Lower leg skin (tissue), 4 donors: ENCODE measurements around the gene LRRC46. TPM values are rescaled to one million over a fixed set of nuclear protein-coding genes. Genes with fewer than 3 reads are reported as not detected.

Experiments
- DNase-seq, 2 donors: peaks; one replicate each; pipeline ENCODE4 v3.0.0-alpha.2; 2019; ENCODE audit warnings: low spot score in 2 of 2
- H3K4me3 ChIP-seq: fragments of 200-600 bp; sonication (generic); 2 replicates; pipeline ENCODE4 v1.5.1; 2017; ENCODE audit warnings: mild to moderate bottlenecking, low read depth; ENCODE audit not compliant: poor library complexity, severe bottlenecking
- CTCF ChIP-seq, 3 donors: fragments of 450-650 bp; IDR thresholded peaks; one replicate each; pipeline ENCODE4 v1.5.1; 2016; ENCODE audit warnings: antibody characterized with exemption in 3 of 3, mild to moderate bottlenecking in 3 of 3, moderate library complexity in 2 of 3
- POLR2A ChIP-seq, 2 donors: fragments of 450-650 bp; IDR thresholded peaks; one replicate each; pipeline ENCODE4 v1.6.1; 2016 to 2017; ENCODE audit warnings: antibody characterized with exemption in 2 of 2, mild to moderate bottlenecking in 1 of 2, moderate library complexity in 1 of 2
- WGBS, 2 donors: methylation state at CpG; one replicate each; pipeline ENCODE4 v1.1.5; 2018; 5-methylcytosine and 5-hydroxymethylcytosine counted together
- intact Hi-C: fragments of 100-400 bp; cut with DNase I; formaldehyde crosslinking; loops from one replicate; pipeline ENCODE4 v1.15.0; 2023; ENCODE audit warnings: low total_unique reads
- total RNA-seq, 4 donors: library from RNA; depleted of rRNA; stranded (reverse); fragments of >200 nt; gene quantifications; one replicate each; pipeline ENCODE4 v1.1.0, GENCODE V29; 2016

LRRC46 gene
- total RNA-seq, 4 donors from 2014 or later = not detected

DNA sequence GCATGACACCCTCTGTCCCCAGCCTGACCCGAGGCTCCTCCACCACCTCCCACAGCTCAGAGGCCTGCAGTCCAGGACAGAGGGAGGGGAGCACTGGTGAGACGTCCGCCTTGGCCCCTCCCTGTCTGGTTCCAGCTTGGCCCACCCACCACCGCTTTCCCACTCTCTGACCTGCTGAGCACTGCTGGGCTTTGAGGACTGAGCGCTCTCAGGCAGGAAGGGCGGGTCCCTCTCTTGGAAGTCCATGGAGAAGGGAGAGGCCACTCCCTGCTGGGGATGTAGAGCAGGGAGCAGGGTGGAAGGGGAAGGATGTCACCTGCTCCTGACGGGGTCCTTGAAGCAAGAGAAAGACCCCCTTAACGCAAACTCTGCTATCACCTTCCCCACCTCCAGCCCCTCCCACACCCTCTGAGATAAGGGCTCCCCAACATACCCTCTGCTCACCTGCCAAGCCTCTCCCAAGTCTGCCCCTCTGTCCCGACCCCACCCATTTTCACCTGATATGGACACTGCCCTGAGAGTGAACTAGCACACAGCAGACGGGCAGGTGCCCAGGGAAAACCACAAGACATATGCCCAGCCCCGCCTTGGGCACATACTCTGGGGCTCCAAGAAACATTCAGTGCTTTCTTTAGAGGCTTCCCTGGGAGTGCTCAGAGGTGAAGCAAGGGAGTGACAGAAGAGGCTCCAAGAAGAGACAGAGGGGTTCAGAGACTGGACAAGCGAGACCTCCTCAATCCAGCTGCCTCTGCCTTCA is 11.3 kb upstream of the LRRC46 start:
- no peak for DNase-seq
- no peak overlapping the region for H3K4me3 ChIP-seq
- WGBS, 2 donors = 58 to 69% methylated on average over 12 of the region's 12 CpGs
- no peak for TF ChIP-seq CTCF (IDR thresholded peaks at IDR 0.05)
- TF ChIP-seq POLR2A (IDR thresholded peaks at IDR 0.05) = no peak
- intact Hi-C loops = no loop called here

DNA sequence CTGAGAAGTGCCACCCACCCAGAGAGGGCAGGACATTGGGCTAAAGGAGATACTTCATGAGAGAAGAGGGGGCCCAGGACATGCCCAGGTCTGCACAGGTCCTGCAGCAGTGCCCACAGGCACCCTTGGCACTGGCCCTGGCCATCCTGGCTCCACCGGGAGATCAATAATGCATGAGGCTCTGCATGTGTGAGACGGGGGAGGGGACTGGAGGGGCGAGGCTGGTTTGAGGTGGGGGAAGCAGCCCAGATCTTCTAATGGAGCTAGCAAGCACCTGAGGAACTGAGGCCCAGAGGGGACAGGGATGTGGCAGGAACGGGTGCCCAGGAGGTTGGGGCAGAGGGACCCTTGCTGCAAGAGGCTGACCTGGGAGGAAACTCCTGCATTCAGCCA is 10.4 kb upstream of the LRRC46 start:
- DNase-seq = no peak
- intact Hi-C loops = no loop called here
- peak overlapping the region; percentile 45 for H3K4me3 ChIP-seq
- no peak for TF ChIP-seq CTCF (IDR thresholded peaks at IDR 0.05)
- TF ChIP-seq POLR2A (IDR thresholded peaks at IDR 0.05) = no peak
- WGBS, 2 donors = 15 to 19% methylated on average over 4 of the region's 4 CpGs

GRCh38 chr17:47821424-47822391 is 9.8 kb upstream of the LRRC46 start, which contains the start of gene OSBPL7:
OSBPL7 (minus strand) TSS chr17:47821794; CDS start chr17:47820278, 1,516 bp downstream.
- 8 to 13% methylated on average over 16 to 21 of the region's 21 CpGs for WGBS, 2 donors
- TF ChIP-seq CTCF (IDR thresholded peaks at IDR 0.05) (no peak), POLR2A (IDR thresholded peaks at IDR 0.05) (no peak)
- DNase-seq = peak; percentile 35 to 90
- intact Hi-C loops = no loop called here
- H3K4me3 ChIP-seq = peak within 1 kb of the TSS; percentile 45

DNA sequence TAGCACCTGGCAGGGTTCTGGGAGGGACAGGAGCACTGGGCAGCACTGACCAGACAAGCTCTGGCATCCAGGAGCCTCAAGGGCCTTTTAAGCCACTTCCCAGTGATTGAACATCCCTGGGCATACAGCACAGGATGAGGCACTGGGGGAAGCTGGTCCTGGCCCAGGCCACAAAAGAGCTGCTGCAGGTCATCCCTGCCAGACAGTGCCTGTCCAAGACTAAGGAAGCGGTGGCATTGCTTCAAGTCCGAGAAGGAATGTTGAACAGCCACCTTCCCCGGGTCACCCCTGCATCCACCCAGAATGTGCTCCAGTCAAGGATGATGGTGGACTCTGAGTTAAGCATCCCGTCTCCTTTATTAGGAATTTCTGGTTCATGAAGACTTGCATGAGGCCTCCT is 8.7 kb upstream of the LRRC46 start:
- DNase-seq = no peak
- no peak for TF ChIP-seq POLR2A (IDR thresholded peaks at IDR 0.05)
- no peak for TF ChIP-seq CTCF (IDR thresholded peaks at IDR 0.05)
- H3K4me3 ChIP-seq = no peak overlapping the region
- intact Hi-C loops = no loop called here
- whole genome bisulfite sequencing, 2 donors = 89 to 96% methylated on average over 3 to 4 of the region's 4 CpGs

DNA sequence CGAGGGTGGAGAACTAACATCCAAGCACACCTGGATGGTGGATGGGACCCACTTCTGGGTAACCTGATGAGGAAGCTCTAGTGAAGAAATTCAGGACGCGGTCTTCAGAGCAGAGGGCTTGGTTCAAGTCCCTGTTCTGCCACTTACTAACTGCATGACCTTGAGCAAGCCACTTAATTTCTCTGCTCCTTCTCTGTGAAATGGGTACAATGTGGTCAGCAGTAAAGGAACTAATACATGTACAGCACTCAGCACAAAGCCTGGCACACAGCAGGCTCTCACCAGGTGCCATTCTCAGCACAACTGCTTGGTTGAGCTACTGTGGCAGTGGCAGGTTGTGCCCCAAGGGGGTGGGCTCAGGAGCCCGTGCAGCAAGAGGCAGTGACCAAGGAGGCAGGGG is 8.0 kb upstream of the LRRC46 start:
- intact Hi-C loops = no loop called here
- no peak overlapping the region for H3K4me3 ChIP-seq
- DNase-seq = no peak
- TF ChIP-seq POLR2A (IDR thresholded peaks at IDR 0.05) (no peak), CTCF (IDR thresholded peaks at IDR 0.05) (no peak)
- WGBS, 2 donors = 88 to 89% methylated on average over 4 of the region's 4 CpGs
